ENCODE data around the gene CTNND2. TPM values are rescaled to one million over a fixed set of nuclear protein-coding genes. Genes with fewer than 3 reads are reported as not detected.

Gene CTNND2
- total RNA-seq, 4 donors from 2014 or later, result 0.04 TPM; not detected in 3

- intact Hi-C loops (cut with DNase I; ENCODE audit: low total_unique reads) (no loop called here), in situ Hi-C loops (cut with MboI; ENCODE audit: low sequenced_read_pairs in 4 of 4) (no loop called here)
- H3K27ac ChIP-seq, result no peak overlapping the region
- H3K9me3 ChIP-seq, result no peaks in the 10 kb centered on the region
- H3K4me3 ChIP-seq, result no peak overlapping the region
- ATAC-seq (no peak), DNase-seq (no peak)
- H3K27me3 ChIP-seq, result no peaks in the 10 kb centered on the region
- no peak for TF ChIP-seq CTCF (IDR thresholded peaks at IDR 0.05 in 4 of 5, conservative IDR thresholded peaks at IDR 0.05 in 1 of 5)
- no peak for TF ChIP-seq POLR2A (IDR thresholded peaks at IDR 0.05)
- H3K4me1 ChIP-seq, result no peaks in the 10 kb centered on the region
- no peaks in the 10 kb centered on the region for H3K36me3 ChIP-seq
Measured at GRCh38 chr5:11043881-11044280, 860.4 kb downstream of the CTNND2 start.

GRCh38 chr5:11040345-11040744, 863.9 kb downstream of the CTNND2 start:
- H3K4me1 ChIP-seq, result no peaks in the 10 kb centered on the region
- no peak for DNase-seq
- no peak overlapping the region for H3K4me3 ChIP-seq
- no peaks in the 10 kb centered on the region for H3K9me3 ChIP-seq
- in situ Hi-C loops (cut with MboI; ENCODE audit: low sequenced_read_pairs in 4 of 4) (no loop called here), intact Hi-C loops (cut with DNase I; ENCODE audit: low total_unique reads) (no loop called here)
- H3K36me3 ChIP-seq, result no peaks in the 10 kb centered on the region
- no peaks in the 10 kb centered on the region for H3K27me3 ChIP-seq
- TF ChIP-seq POLR2A (IDR thresholded peaks at IDR 0.05) (no peak), CTCF (IDR thresholded peaks at IDR 0.05 in 4 of 5, conservative IDR thresholded peaks at IDR 0.05 in 1 of 5) (no peak)
- ATAC-seq, result no peak
- no peak overlapping the region for H3K27ac ChIP-seq

GRCh38 chr5:11038772-11039171, 865.5 kb downstream of the CTNND2 start:
- Histone ChIP-seq H3K27me3 (no peaks in the 10 kb centered on the region), H3K36me3 (no peaks in the 10 kb centered on the region), H3K4me3 (no peak overlapping the region), H3K9me3 (no peaks in the 10 kb centered on the region), H3K4me1 (no peaks in the 10 kb centered on the region), H3K27ac (no peak overlapping the region)
- intact Hi-C loops (cut with DNase I; ENCODE audit: low total_unique reads), result no loop called here
- ATAC-seq (no peak), DNase-seq (no peak)
- in situ Hi-C loops (cut with MboI; ENCODE audit: low sequenced_read_pairs in 4 of 4), result no loop called here
- no peak for TF ChIP-seq POLR2A (IDR thresholded peaks at IDR 0.05)
- no peak for TF ChIP-seq CTCF (IDR thresholded peaks at IDR 0.05 in 4 of 5, conservative IDR thresholded peaks at IDR 0.05 in 1 of 5)

- in situ Hi-C loops (cut with MboI; ENCODE audit: low sequenced_read_pairs in 4 of 4), result no loop called here
- intact Hi-C loops (cut with DNase I; ENCODE audit: low total_unique reads), result no loop called here
- Histone ChIP-seq H3K27ac (no peak overlapping the region), H3K4me3 (no peak overlapping the region), H3K36me3 (no peaks in the 10 kb centered on the region), H3K9me3 (no peaks in the 10 kb centered on the region), H3K27me3 (no peaks in the 10 kb centered on the region), H3K4me1 (no peaks in the 10 kb centered on the region)
- ATAC-seq (no peak), DNase-seq (no peak)
- TF ChIP-seq CTCF (IDR thresholded peaks at IDR 0.05 in 4 of 5, conservative IDR thresholded peaks at IDR 0.05 in 1 of 5) (no peak), POLR2A (IDR thresholded peaks at IDR 0.05) (no peak)
Measured at GRCh38 chr5:11037941-11038340, 866.3 kb downstream of the CTNND2 start.

GRCh38 chr5:11037080-11037479, 867.2 kb downstream of the CTNND2 start:
- Histone ChIP-seq H3K4me3 (no peak overlapping the region), H3K4me1 (no peaks in the 10 kb centered on the region), H3K27ac (no peak overlapping the region), H3K27me3 (no peaks in the 10 kb centered on the region), H3K9me3 (no peaks in the 10 kb centered on the region), H3K36me3 (no peaks in the 10 kb centered on the region)
- intact Hi-C loops (cut with DNase I; ENCODE audit: low total_unique reads) (no loop called here), in situ Hi-C loops (cut with MboI; ENCODE audit: low sequenced_read_pairs in 4 of 4) (no loop called here)
- DNase-seq (no peak), ATAC-seq (no peak)
- TF ChIP-seq CTCF (IDR thresholded peaks at IDR 0.05 in 4 of 5, conservative IDR thresholded peaks at IDR 0.05 in 1 of 5) (no peak), POLR2A (IDR thresholded peaks at IDR 0.05) (no peak)
